HG03139 (cell line): ENCODE measurements around the gene RNU1-4.
"Not testable (repeated sequence)": the region's sequence is repeated elsewhere in the genome, so short reads cannot be mapped to it uniquely, and the experiment has no call there.

ENCODE experiments used
- ATAC-seq: cut with Tn5 transposase; IDR thresholded peaks from one replicate; pipeline ENCODE4 v1.9.1; 2021; ENCODE audit not compliant: unreplicated experiment

RNU1-4 gene

GRCh38 chr1:16725439-16726245 is 14.7 kb upstream of the RNU1-4 start:
- not testable (repeated sequence) for ATAC-seq

DNA sequence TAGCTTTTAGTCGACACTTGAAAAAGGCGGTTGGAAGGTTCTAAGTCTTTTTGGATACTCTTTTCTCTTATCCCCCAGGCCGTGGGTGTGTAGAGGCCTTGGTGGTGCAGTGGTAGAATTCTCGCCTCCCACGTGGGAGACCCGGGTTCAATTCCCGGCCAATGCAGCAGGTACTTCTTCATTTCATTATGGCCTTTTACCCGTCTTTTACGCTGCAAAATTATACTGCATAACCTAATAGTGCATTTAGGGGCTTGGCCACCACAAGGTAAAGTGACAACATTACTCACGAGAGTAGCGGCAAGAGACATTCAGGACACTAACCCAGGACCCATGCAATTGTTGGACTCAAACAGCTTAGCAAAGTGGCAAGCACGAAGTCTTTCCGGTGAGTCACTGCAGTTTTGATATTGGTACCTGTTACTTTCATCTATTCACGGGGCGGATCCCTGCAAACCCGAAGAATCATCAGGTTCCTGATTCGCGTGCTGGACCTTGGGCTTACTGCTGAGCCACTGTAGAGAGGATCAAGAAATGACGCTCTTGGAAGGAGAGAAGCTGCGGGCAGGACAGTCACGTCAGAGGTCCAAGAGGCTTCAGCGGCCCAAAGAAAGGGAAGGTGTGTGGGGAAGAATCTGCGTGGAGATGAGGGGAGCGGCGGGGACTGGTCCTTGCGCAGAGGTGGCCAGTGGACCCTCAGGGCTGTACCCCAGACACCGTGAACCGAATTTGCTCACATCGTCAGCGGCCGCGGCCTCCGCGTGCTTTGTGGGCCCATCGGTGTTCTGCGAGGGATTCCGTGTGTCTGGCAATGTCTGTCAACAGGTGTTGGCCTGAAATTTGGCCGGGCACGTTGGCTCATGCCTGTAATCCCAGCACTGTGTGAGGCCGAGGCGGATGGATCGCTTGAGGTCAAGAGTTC is 12.9 kb upstream of the RNU1-4 start:
- no peak for ATAC-seq

GRCh38 chr1:16728243-16728949 is 11.9 kb upstream of the RNU1-4 start:
- ATAC-seq: peak; percentile 58

DNA sequence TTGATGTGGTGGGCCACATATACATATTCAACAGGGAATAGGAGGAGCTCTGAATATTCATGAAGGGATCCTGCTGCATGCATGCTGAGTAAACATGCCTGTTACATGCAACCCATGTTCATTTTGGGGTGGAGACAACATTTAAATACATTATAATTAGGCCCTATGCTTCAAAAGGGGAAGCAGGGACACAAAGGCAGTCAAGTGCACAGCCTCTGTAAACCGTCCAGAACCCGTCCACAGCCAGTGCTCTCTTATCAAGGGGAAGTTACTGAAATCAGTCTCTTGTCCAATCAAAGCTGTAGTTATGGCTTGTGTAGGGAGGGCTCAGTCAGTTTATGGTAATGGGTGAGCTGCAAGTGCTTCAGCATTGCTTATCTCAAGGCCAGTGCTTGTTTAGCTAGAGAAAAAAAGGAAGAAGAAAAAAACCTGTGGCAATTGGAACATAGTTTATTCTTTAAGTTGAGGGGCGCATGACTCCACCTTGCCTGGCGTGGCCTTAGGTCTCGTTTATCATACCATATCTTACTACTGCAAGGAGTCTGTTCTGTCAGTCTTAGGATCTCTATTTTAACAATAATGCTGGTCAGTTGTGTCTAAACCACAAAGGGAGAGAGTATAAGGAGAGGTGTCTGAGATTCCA is 7.9 kb upstream of the RNU1-4 start:
- ATAC-seq: not testable (repeated sequence)

- not testable (repeated sequence) for ATAC-seq
Observed at GRCh38 chr1:16741230-16741629, 914 bp downstream of the RNU1-4 start.

- not testable (repeated sequence) for ATAC-seq
Observed at GRCh38 chr1:16747660-16748059, 7.3 kb downstream of the RNU1-4 start.

DNA sequence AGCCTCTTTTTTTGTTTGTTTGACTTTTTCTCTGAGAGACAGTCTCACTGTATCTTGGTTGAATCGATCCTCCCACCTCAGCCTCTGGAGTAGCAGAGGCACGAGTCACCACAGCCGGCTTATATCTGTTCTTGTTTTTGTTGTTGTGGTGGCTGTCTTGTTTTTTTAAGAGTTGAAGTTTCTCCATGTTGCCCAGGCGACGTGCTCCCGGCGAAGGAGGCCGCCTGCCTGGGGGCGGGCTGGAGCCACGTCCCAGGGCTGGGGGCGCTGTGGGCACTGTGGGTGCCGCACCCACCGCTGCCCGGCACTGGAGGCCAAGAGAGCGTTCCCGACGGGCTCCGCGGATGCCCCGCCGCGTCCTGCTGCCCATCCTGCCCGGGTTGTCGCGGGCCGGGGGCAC is 8.4 kb downstream of the RNU1-4 start:
- not testable (repeated sequence) for ATAC-seq

GRCh38 chr1:16749910-16750888 is 9.9 kb downstream of the RNU1-4 start:
- not testable (repeated sequence) for ATAC-seq

GRCh38 chr1:16752770-16753169 is 12.5 kb downstream of the RNU1-4 start:
- not testable (repeated sequence) for ATAC-seq

- not testable (repeated sequence) for ATAC-seq
Observed at GRCh38 chr1:16755385-16755784, 15.1 kb downstream of the RNU1-4 start.

- not testable (repeated sequence) for ATAC-seq
Observed at GRCh38 chr1:16755932-16756331, 15.6 kb downstream of the RNU1-4 start.

DNA sequence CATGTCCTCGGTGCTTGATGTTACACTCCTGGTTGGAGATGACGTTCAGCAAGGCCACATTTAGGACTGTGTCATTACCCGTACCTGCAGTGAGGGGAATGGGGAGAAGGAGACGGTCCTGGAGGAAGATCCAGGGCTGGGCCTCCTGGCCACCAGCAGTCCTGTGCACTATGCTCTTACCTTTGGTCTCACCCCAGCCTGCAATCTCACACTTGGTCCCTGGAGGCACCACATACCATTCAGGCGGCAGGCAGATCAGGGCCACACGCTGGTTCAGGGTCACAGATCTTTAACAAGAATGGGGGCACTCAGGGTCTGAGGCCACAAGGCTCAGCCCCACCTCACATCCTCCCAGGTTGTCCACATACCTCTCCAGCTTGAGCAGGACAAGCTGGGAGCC is 17.3 kb downstream of the RNU1-4 start:
- not testable (repeated sequence) for ATAC-seq

DNA sequence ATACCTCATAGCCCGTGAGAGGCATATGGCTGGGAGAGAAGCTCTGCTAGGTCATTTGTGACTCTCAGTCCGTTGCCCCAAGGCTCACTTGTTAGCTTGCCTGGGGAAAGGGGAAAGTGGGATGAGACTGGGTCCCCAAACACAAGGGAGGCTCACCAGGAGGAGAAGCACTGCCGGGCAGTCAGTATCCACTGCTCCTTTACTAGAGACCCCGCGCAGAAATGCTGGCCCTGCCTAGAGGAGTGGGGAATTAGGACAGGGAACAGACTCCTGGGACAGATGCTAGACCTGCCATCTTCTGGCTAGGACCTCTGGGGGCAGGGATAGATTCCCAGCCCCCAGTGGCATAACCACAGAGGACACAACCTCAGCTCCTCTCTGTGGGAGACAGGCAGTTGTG is 17.7 kb downstream of the RNU1-4 start:
- not testable (repeated sequence) for ATAC-seq

GRCh38 chr1:16759041-16759493 is 18.8 kb downstream of the RNU1-4 start:
- ATAC-seq: not testable (repeated sequence)

- ATAC-seq: not testable (repeated sequence)
Observed at GRCh38 chr1:16759650-16760455, 19.5 kb downstream of the RNU1-4 start.

- not testable (repeated sequence) for ATAC-seq
Observed at GRCh38 chr1:16760456-16760765, 20.1 kb downstream of the RNU1-4 start.

GRCh38 chr1:16760801-16761200 is 20.5 kb downstream of the RNU1-4 start:
- ATAC-seq: not testable (repeated sequence)

DNA sequence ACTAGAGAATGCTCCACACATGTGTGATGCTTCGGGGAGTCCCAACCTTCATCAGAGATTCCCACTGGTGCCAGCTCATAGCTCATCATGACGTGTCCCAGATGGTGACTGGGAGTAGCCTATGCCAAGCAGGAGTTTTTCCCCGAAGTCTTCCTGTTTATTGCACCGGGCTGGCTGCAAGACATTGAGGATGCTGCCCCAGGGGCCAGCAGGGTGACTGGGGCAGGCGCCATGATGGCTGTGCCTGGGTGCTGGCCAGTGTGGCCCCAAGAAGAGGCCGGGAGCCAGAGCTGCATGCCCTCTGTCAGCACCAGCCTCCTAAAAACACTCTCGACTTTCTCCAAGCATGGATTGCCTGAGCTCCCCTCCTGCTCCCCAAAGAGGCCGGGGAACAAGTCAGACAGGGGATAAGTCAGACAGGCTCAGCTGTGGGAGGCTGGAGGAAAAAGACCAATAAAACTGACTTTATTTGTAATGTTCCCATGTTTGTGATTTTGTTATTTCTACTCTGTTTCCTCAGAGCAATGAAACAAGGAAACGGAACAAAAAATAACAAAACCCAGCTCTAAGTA is 24.0 kb downstream of the RNU1-4 start:
- not testable (repeated sequence) for ATAC-seq
